ENCODE results near the gene FRYL.
"Not testable (repeated sequence)": the region's sequence is repeated elsewhere in the genome, so short reads cannot be mapped to it uniquely, and the experiment has no call there.

Gene FRYL

DNA sequence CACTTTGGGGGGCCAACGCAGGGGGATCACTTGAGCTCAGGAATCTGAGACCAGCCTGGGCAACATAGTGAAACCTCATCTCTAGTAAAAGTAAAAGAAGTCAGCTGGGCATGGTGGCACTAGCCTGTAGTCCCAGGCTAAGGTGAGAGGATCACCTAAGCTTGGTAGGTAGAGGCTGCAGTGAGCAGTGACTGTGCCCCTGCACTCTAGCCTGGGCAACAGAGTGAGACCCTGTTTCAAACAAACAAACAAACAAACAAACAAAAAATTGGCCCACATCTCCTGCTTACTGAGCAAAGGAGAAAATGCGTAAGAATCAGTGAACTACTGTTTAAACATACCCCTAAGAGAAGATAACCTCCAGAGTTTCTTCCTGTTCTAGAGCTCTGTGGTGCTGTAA lies 85.3 kb downstream of the FRYL start:
- DNase-seq (ENCODE audit: low read depth), result no peak

DNA sequence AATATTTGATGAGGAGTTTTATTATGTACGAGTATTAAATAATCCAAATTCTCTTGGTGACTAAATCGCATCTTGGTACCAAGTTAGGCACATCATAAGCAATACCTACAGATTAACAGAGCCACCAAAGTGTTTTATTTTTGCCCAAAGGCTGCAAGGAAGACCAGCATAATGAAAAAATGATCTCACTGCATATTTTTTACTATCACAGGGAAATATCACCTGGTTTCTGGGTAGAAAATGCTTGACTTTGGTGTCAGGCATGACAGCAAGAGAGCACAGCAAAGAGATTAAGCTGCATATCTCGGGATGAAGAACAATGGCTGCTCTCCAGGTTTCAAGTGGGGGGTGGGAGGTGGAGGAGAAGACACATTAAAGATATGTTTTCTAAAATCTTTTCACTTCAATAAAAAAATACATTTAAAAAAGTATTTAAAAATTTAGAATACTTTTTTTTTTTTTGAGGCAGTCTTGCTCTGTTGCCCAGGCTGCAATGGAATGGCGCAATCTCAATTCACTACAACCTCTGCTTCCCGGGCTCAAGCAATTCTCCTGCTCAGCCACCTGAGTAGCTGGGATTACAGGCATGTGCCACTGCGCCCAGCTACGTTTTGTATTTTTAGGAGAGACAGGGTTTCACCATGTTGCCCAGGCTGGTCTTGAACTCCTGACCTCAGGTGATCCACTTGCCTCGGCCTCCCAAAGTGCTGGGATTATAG lies 86.1 kb downstream of the FRYL start:
- DNase-seq (ENCODE audit: low read depth), result no peak

DNA sequence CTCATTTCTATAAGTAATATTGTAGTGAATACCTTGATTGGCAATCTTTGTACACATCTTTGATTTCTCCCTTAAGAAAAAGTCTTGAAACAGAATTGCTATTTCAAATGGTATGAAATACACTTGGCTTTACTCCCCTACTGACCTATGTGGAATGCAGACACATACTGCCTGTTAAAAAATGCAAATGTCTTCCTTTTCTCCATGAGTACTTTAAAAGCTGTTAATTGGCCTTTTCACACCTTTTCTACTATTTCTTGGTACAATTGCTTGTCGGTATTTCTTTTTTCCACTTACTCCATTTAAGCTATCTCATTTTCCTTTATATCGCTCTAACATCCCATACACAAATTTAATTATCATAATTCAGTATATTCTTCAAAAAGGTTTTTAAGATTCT lies 87.2 kb downstream of the FRYL start:
- no peak for DNase-seq (ENCODE audit: low read depth)

DNA sequence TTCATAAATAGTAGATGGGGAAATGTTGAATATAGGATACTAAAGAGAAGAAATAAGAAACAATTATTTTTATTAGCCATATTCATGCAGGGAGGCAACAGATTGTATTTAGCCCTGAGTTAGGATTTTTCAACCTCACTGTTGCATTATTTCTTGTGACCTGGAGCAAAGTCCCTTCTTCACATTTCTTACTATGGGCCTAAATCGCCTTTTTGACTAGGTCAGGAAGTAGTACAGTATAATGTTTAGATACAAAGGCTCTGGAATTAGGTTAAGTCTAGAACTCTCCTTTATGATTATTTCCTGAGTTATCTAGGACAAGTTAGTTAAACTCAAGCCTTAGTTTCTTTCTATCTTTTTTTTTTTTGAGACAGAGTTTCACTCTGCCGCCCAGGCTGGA lies 88.0 kb downstream of the FRYL start:
- DNase-seq (ENCODE audit: low read depth), result no peak

DNA sequence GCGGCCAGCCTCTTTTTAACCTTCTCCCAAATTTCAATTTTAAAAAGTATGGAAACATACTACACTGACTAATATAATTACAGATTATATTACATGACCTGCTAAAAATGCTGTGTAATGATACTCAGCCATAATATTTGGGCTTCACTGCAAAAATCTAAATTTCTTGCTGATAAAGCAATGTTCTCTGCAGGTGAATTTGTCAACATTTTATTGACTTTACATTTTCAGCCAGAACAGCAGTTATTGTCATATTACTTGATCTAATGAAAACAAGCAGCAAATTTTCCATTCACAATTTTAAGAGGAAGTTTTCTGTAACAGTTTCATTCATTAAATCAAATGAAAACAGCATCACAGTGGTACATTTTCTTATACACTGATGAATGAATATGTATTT lies 91.1 kb downstream of the FRYL start:
- no peak for DNase-seq (ENCODE audit: low read depth)

DNA sequence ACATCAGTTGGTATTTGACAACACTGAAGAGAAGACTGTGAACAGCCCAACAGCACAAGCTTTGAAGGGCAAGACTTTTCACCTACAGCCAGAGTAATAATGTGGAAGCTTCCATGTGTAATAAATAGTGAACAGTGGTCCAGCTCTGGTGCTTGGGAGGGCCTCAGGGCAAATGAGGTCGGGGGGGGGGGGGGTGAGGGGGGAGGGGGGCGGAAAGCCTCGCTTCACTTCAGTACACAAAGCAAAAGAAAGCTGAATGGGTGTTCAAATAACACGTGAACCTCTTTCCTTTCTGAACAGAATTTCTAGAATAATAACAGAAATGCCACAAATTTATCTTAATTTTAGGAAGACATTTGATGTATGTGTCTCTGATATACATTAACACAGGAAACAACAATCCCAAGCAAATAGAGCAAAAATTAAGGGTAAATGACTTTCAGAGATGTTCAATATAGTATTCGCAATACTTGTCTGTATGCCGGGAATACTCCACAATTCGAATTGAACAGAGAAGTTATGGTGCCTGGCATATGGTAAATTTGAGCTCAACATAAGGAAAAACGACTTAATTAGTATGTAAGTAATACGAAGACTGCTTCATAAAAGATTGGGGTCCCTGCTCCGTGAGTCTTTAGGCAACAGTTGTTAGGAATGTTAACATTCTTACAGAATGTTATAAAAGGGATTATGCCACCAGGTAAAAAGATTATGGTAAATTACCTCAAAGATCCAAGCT lies 92.6 kb downstream of the FRYL start:
- no peak for DNase-seq (ENCODE audit: low read depth)

DNA sequence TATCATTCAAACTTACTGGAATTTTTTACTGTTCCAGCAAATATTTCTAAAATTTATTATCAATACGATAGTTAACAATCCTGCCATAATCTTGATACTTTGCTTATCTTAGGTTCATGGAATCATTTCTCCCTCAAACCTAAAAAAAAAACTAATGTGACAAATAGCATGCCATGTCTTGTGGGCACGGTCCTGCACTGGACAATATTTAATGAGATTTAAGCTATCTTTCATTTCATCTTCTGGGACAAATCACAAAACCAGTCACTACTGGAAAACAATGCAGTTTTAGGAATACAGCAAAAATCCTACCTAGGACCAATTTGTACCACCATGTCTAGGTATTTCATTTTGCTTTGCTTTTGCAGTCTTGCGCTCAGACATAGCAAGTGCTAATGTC lies 93.7 kb downstream of the FRYL start:
- DNase-seq (ENCODE audit: low read depth), result no peak

DNA sequence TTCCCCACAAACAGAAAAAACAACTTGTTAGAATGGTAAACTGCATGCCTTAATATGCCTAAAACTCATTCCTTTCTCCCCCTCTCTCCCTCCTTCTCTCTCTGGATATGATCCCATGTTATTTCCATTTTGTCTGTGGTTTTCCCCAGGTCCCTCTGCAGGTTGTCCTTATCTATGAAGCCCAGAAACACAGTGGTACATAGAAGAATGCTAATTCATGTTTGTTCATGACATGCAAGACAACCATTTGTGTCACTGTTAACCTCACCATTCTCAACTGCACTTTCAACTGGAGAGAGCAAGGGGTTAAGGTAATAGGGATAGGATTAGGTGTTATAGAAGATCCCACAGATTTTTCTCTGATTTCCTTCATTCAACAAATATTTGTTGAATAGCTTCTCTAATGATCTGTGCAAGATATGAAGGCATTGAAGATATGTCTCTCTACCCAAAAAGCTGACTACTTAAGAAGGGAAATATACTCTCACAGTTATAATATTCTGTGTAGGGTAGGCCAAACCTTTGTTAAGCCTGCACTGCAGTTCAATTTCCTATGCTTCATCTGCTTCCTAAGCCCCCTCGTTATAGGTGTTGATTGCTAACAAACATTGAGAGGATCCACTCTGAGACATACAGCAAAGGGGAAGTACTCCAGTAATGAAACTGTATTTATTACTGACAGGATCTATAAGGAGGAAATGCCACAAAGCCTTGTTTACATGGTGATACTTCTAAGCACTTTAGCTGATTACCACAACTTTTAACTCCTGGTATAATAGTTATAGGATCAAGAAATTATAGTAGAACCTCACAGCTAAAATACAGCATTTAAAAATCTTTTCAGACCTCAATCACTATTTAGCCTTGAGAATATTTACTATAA lies 96.1 kb downstream of the FRYL start:
- DNase-seq (ENCODE audit: low read depth), result no peak

DNA sequence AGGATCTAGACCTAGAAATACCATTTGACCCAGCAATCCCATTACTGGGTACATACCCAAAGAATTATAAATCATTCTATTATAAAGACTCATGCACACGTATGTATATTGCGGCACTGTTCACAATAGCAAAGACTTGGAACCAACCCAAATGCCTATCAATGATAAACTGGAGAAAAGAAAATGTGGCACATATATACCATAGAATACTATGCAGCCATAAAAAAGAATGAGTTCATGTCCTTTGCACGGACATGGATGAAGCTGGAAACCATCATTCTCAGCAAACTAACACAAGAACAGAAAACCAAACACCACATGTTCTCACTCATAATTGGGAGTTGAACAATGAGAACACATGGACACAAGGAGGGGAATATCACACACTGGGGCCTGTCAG lies 97.2 kb downstream of the FRYL start:
- not testable (repeated sequence) for DNase-seq (ENCODE audit: low read depth)

DNA sequence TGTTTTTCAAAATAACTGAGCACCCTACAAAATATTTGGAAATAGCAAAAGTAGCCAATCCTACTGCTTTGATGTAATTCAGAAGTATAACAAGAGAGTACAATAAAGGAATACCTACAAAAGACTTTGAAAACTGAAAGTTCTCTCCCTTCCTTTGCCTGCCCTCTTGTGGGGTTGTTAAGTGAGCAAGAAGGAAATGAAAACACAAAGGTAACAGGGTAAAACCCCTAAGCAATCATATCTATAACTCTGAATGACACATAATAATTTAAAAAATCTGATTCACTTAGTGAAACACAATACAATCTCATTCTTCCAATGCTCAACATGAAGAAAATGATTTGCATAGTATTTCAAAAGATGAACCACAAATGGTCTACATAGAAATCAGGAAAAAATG lies 98.2 kb downstream of the FRYL start:
- no peak for DNase-seq (ENCODE audit: low read depth)

DNA sequence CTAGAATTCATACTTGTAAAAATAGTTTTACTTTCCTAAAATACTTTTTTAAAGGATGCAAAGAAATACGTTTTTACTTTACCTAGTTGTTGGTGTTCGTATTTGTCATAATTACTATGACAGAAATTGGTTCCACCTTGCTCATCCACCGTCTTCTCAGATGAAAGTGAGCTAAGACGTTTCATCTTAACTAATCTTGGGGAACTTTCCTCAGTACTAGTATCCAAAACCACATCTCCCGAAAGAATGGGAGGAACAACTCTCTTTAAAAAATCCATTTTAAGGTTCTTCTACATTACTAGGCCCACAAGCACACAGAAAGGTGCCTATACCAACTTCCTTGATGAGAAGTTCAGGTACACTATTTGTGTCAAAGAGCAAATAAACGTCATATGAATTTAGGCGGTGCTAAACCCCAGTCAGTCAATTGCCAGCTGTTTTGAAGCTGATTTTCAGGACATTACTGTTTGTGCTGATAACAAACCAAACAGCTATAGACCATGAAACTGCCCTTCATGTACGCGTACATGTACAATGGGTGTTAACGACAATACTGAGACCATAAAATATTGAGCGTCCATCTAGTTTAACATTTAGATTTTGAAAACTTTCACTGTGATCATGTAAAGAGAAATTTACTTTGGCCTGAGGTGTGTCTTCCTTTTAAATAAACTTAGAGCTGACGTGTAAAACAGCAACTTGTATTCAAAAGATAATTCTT lies 99.1 kb downstream of the FRYL start:
- no peak for DNase-seq (ENCODE audit: low read depth)

DNA sequence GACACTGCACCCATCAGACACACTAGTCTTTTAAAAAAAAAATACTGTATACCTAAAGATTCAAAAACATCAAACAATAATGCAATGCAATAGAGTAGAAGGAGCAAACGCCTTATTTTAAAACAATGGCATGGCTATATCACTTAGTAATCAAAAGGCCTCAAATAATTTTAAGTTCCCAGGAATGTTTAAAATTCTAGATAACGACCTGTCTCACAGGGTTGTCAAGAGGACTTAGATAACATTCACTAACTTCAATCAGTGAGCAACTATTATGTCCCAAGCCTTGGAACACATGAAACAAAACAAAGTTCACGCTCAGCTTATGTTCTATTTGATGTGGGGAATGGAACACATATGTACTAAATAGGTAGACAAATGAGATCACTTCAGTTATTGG lies 106.5 kb downstream of the FRYL start:
- no peak for DNase-seq (ENCODE audit: low read depth)

DNA sequence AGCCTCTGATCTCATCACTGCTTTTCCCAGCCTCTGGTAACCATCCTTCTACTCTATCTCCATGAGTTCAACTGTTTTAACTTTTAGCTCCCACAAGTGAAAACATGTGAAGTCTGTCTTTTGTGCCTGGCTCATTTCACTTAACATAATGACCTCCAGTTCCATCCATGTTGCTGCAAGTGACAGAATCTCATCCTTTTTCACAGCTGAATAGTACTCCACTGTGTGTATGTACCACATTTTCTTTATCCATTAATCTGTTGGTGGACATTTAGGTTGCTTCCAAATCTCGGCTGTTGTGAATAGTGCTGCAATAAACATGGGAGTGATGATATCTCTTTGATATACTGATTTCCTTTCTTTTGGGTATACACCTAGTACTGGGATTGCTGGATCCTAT lies 109.5 kb downstream of the FRYL start:
- no peak for DNase-seq (ENCODE audit: low read depth)

DNA sequence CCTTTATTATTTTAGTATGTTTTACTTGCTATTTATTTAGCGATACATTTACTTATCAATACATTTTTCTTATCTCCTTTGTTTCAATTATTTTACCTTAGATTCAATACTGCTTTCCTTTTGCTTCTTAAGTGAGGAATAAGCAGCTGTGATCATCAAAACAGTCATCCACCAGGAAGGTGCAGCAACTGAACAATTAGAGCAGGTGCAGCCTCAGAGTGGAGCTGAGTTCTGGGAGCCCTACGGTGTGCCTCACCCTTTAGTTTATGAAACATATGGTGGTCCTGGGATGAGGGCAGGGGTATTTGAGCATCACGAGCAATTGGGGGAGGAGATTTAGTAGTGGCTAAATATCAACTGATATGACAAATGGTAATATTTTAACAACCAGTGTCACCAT lies 111.0 kb downstream of the FRYL start:
- DNase-seq (ENCODE audit: low read depth), result no peak

DNA sequence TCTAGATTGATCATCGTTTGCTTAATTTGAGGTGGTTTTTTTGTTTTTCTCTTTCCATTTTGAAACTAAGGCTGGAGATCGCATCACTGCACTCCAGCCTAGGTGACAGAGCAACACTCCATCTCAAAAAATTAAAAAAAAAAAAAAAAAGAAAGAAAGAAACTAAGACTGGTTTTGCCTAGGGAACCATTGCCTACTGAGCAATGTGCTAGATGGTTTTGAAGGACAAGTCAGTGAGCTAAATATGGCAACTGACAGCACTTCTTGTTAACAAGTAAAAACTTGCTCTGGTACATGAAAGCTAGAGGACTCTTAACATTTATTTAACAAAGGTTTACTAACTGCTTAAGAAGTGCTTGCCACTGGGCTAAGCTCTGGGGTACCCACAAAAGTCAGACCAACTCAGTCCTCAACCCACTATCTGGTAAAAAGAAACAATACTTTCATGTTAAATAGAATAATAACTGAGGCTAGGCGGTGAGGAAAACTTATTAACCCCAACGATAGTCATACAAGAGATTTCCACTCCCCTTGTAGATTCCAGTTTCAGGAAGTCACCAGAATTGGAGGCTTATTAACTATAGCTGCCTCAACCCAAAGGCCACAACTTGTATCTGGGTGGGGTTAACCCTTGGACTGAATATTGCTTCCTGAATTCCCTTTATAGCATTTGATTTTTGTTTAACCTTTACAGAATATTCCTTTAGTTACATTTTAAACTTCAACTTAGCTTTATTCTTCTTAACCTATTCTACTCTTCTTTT lies 111.6 kb downstream of the FRYL start:
- no peak for DNase-seq (ENCODE audit: low read depth)

DNA sequence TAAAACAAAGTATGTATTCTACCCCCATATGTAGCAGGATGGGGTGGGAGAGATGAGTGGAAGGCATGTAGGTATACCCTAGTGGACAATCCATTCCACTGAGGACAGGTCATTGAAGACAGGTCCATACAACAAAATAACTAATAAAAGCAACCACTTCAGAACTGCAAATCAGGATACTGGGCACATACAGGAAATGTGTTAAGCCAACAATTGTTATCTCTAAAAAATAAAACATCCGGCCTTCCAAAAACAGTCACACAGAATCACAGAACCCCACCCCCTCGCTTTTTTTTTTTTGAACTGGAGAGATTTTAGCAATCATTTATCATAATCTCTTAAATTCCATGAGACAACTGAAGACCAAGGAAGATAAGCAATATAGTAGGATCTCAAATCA lies 112.9 kb downstream of the FRYL start:
- no peak for DNase-seq (ENCODE audit: low read depth)

DNA sequence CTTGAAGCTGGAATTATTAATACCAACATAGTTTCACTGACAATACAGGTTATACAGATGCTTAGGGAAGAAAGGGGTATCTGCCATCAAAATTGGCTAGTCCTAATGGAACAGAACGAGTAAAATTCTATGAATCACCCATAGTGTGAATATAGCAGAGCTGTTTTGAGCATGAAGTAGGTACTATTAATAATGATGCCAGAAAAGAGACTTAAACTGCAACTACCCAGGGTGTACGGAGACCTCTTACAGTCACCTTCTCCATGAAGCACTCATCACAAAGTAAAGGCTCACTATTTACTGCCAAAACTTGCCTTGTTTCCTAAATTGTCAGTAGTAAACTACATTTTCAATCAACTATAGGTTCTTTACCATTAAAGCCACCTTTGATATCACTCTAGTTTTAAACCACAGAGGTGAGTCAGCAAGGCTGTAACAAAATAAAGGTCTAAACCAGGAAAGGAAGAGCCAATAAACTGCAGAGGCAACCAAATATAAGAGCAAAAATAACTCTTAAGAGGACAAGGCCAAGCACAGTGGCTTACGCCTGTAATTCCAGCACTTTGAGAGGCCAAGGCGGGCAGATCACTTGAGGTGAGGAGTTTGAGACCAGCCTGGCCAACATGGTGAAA lies 114.4 kb downstream of the FRYL start:
- no peak for DNase-seq (ENCODE audit: low read depth)

DNA sequence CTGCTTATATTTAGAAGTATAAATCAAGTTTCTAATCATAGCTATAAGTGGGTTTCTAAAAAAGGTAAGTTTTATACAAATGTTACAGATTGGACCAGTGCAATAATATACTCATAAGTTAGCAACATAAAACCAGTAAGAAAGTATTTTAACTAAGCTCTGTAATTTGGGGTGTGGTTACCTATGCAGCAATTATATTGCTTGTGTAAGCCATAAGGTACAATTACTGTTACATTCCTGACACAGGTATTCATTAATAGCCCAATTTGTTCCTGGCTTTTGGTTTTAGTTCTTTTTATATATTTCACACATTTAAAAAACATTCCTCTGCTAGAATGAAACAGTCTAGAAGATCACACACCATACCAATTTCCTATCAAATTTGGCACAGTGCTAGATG lies 115.1 kb downstream of the FRYL start:
- DNase-seq (ENCODE audit: low read depth), result no peak

DNA sequence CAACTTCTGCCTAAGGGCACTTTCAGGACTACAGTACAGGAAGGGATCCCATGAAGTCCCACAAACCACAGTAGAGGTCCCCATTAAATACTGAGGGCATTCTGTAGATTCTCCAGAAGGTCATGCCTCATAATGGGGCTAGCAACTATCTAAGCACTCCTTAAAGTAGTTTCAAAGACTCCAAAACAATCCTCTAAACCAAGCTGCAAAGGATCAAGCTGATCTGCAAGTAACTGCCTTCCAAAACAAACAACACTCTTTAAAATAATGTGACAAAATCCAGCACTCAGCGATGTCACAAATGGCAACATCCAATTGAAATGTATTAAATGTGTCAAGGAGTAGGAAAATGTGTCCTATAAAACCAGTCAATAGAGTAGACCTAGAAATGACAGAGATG lies 118.7 kb downstream of the FRYL start:
- DNase-seq (ENCODE audit: low read depth), result no peak

DNA sequence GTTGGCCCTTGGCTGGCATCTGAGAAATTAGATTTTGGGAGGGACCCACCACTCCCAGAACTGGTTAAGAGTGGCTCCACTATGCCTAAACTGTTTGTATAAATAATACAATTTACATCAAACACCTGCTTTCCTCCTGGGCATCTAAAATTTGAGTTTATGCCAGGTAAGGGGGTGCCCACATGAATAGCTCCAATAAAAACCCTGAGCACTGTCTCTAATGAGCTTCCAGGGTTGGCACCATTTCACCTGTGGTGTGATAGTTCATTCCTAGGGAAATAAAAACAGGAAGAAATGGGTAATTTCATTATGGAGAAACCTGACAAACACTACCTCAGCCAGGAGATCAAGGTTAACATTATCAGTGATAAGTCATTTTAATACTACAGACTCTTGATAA lies 119.7 kb downstream of the FRYL start:
- no peak for DNase-seq (ENCODE audit: low read depth)

DNA sequence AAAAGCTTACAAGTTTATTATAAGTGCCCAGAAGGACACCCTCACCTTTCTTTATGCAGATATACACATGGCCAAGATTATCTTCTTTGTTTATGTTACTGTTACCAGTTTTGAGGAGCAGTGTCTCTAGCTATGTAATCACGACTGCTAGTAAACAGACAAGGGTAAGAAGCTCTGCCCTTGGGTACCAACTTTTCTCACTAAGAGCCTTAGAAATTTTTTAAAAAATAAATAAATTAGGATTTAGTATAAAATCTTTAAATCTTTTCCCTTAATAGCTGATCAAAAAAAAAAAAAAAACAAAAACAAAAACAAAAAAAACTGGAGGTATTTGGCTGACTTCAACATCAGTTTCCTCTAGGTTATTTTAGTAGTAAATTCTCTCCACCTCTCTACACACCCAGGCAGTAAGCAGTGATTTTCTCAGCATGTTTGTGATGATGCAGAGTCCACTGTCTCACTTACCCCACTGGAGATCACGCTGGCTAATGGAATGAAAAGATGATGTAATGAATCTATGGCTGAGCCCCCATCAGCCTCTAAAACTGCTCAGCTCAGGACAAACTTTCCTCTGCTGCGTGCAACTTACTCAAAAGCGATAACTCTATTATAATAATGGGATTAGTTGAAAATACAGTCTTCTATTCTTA lies 125.9 kb downstream of the FRYL start:
- no peak for DNase-seq (ENCODE audit: low read depth)
